HL-60 (cell line): Measurements from ENCODE around the gene LGI2.

Source experiments
- DNase-seq, 2 experiments: peaks; one replicate each; pipeline ENCODE4 v3.0.0-alpha.2; 2010 to 2020; ENCODE audit warnings: low read depth in 1 of 2, low spot score in 1 of 2
- H3K27ac ChIP-seq: fragments of 250-450 bp; sonication (Bioruptor Pico); replicated peaks from 2 replicates; pipeline ENCODE4 v1.5.1; 2020; ENCODE audit warnings: mild to moderate bottlenecking, moderate library complexity
- H3K27me3 ChIP-seq: fragments of 250-450 bp; sonication (Bioruptor Pico); 2 replicates; pipeline ENCODE4 v1.5.1; 2021; ENCODE audit warnings: mild to moderate bottlenecking, moderate library complexity; ENCODE audit not compliant: insufficient read depth, poor library complexity, severe bottlenecking
- H3K4me3 ChIP-seq: replicated peaks from 2 replicates; pipeline ENCODE4 v1.5.1; 2011; ENCODE audit warnings: mild to moderate bottlenecking, control low read depth, low read length; ENCODE audit not compliant: insufficient read depth
- GABPA ChIP-seq: IDR thresholded peaks from 2 replicates; pipeline ENCODE4 v1.6.1; 2012; ENCODE audit warnings: low read depth
- POLR2AphosphoS5 ChIP-seq: IDR thresholded peaks from 2 replicates; pipeline ENCODE4 v1.6.1; 2012; ENCODE audit warnings: low read depth
- SPI1 ChIP-seq: IDR thresholded peaks from 2 replicates; pipeline ENCODE4 v1.6.1; 2012; ENCODE audit warnings: low read depth, mild to moderate bottlenecking, borderline replicate concordance
- TF ChIP-seq, protein P1 (sequence below): IDR thresholded peaks from one replicate; pipeline ENCODE4 v1.5.1; 2011; ENCODE audit warnings: low read length, control low read depth, inconsistent platforms; ENCODE audit not compliant: insufficient read depth
- TF ChIP-seq, protein P2 (sequence below): IDR thresholded peaks from 2 replicates; pipeline ENCODE4 v1.6.1; 2012; ENCODE audit warnings: low read depth; ENCODE audit not compliant: insufficient replicate concordance

LGI2 gene

DNA sequence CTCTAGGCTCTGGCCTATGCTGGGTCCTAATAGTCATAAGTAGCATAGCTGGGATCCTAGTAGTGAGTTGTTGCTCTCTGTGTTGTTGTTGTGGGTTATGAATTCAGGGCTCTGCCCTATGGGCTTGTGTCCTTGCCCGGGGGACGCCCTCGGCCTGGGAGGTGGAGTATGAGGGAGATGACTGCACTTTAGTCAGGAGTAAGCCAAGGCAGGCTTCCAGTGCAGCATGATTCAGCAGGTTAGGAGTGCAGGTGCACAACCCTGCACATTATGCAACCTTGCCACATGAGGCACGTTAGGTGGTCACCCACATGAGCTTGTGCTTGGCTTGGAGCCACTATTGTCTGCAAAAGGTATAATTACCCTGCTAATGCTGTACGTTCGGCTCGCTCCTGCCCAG lies 59.6 kb downstream of the LGI2 start:
- no peak overlapping the region for H3K4me3 ChIP-seq
- TF ChIP-seq POLR2AphosphoS5 (peak; percentile 62), SPI1 (no peak)
- TF ChIP-seq, protein P1, sequence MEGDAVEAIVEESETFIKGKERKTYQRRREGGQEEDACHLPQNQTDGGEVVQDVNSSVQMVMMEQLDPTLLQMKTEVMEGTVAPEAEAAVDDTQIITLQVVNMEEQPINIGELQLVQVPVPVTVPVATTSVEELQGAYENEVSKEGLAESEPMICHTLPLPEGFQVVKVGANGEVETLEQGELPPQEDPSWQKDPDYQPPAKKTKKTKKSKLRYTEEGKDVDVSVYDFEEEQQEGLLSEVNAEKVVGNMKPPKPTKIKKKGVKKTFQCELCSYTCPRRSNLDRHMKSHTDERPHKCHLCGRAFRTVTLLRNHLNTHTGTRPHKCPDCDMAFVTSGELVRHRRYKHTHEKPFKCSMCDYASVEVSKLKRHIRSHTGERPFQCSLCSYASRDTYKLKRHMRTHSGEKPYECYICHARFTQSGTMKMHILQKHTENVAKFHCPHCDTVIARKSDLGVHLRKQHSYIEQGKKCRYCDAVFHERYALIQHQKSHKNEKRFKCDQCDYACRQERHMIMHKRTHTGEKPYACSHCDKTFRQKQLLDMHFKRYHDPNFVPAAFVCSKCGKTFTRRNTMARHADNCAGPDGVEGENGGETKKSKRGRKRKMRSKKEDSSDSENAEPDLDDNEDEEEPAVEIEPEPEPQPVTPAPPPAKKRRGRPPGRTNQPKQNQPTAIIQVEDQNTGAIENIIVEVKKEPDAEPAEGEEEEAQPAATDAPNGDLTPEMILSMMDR, result no peak
- TF ChIP-seq, protein P2, sequence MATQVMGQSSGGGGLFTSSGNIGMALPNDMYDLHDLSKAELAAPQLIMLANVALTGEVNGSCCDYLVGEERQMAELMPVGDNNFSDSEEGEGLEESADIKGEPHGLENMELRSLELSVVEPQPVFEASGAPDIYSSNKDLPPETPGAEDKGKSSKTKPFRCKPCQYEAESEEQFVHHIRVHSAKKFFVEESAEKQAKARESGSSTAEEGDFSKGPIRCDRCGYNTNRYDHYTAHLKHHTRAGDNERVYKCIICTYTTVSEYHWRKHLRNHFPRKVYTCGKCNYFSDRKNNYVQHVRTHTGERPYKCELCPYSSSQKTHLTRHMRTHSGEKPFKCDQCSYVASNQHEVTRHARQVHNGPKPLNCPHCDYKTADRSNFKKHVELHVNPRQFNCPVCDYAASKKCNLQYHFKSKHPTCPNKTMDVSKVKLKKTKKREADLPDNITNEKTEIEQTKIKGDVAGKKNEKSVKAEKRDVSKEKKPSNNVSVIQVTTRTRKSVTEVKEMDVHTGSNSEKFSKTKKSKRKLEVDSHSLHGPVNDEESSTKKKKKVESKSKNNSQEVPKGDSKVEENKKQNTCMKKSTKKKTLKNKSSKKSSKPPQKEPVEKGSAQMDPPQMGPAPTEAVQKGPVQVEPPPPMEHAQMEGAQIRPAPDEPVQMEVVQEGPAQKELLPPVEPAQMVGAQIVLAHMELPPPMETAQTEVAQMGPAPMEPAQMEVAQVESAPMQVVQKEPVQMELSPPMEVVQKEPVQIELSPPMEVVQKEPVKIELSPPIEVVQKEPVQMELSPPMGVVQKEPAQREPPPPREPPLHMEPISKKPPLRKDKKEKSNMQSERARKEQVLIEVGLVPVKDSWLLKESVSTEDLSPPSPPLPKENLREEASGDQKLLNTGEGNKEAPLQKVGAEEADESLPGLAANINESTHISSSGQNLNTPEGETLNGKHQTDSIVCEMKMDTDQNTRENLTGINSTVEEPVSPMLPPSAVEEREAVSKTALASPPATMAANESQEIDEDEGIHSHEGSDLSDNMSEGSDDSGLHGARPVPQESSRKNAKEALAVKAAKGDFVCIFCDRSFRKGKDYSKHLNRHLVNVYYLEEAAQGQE, result no peak
- DNase-seq, result peak; percentile 67 to 69
- peak overlapping the region; percentile 33 for H3K27ac ChIP-seq
- no peaks in the 10 kb centered on the region for H3K27me3 ChIP-seq

- Histone ChIP-seq H3K27ac (peak overlapping the region; percentile 33; the same call in 1 of the 2 replicates), H3K27me3 (no peaks in the 10 kb centered on the region), H3K4me3 (no peak overlapping the region)
- no peak for DNase-seq
- TF ChIP-seq, protein P2, result no peak
- TF ChIP-seq GABPA, result no peak
- TF ChIP-seq SPI1, result no peak
- no peak for TF ChIP-seq POLR2AphosphoS5
- TF ChIP-seq, protein P1, result no peak
These were observed 60.1 kb downstream of the LGI2 start for GRCh38 chr4:24970635-24971034.

GRCh38 chr4:24970191-24970590 lies 60.6 kb downstream of the LGI2 start:
- no peak for TF ChIP-seq GABPA
- H3K27ac ChIP-seq, result no peak overlapping the region
- no peak overlapping the region for H3K4me3 ChIP-seq
- no peaks in the 10 kb centered on the region for H3K27me3 ChIP-seq
- no peak for DNase-seq

DNA sequence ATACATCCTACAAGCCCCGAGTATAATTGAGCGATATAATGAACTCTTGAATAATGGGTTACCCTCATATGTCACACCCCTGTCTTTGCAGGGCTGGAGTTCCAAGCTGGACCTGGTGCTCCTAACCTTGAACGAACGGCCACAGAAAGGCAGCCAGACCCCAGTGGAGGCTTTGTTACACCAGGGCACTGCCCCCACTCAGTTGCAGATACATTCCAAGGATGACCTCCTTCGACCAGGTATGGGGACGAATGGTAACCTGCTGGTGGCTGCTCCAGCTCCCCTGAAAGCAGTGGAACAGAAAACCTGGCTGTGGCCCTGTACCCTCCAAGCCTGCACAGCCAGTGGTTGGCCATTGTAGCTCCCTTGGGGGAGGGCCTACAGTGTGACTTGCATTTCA lies 61.3 kb downstream of the LGI2 start:
- DNase-seq, result no peak
- Histone ChIP-seq H3K4me3 (no peak overlapping the region), H3K27me3 (no peaks in the 10 kb centered on the region), H3K27ac (no peak overlapping the region)
- TF ChIP-seq POLR2AphosphoS5 (no peak), GABPA (no peak)
- TF ChIP-seq, protein P2, result no peak
- TF ChIP-seq, protein P1, result no peak
